Measurements from ENCODE around the gene FAM47E.

GRCh38 chr4:76296286-76296820 lies 44.8 kb downstream of the FAM47E start:
- TF ChIP-seq CTCF (IDR thresholded peaks at IDR 0.05) (no peak), POLR2AphosphoS5 (IDR thresholded peaks at IDR 0.05; ENCODE audit: insufficient read depth in 1 of 2, low read depth in 1 of 2) (no peak)
